ENCODE measurements around the gene LHPP. TPM values are rescaled to one million over a fixed set of nuclear protein-coding genes. Genes with fewer than 3 reads are reported as not detected.
A peak's percentile ranks its signal among the peaks of the same experiment; 100 is the strongest.

The LHPP gene
- total RNA-seq, 1 donor from 2014 or later, result 4.2 TPM

- Mint-ChIP-seq H3K4me3 (ENCODE audit: unreplicated experiment) (no peak overlapping the region), H3K4me1 (ENCODE audit: unreplicated experiment) (peaks cover 43% of the 10 kb centered on the region), H3K36me3 (ENCODE audit: low read depth, unreplicated experiment) (peaks cover 5% of the 10 kb centered on the region), H3K27me3 (ENCODE audit: unreplicated experiment) (peaks cover 4% of the 10 kb centered on the region), H3K27ac (ENCODE audit: unreplicated experiment) (no peak overlapping the region), H3K9me3 (ENCODE audit: unreplicated experiment) (no peaks in the 10 kb centered on the region)
- TF ChIP-seq CTCF (IDR thresholded peaks at IDR 0.05; ENCODE audit: unreplicated experiment), result no peak
- no peak for DNase-seq (ENCODE audit: low spot score)
Measured at GRCh38 chr10:124646483-124647352, 185.1 kb downstream of the LHPP start.

GRCh38 chr10:124647421-124648130, 186.0 kb downstream of the LHPP start:
- DNase-seq (ENCODE audit: low spot score), result peak; percentile 27
- no peak for TF ChIP-seq CTCF (IDR thresholded peaks at IDR 0.05; ENCODE audit: unreplicated experiment)
- H3K36me3 Mint-ChIP-seq (ENCODE audit: low read depth, unreplicated experiment), result peaks cover 5% of the 10 kb centered on the region
- peaks cover 42% of the 10 kb centered on the region for H3K4me1 Mint-ChIP-seq (ENCODE audit: unreplicated experiment)
- no peaks in the 10 kb centered on the region for H3K9me3 Mint-ChIP-seq (ENCODE audit: unreplicated experiment)
- peaks cover 4% of the 10 kb centered on the region for H3K27me3 Mint-ChIP-seq (ENCODE audit: unreplicated experiment)
- H3K4me3 Mint-ChIP-seq (ENCODE audit: unreplicated experiment), result no peak overlapping the region
- peak overlapping the region; percentile 75 for H3K27ac Mint-ChIP-seq (ENCODE audit: unreplicated experiment)

GRCh38 chr10:124648131-124648475, 186.5 kb downstream of the LHPP start:
- H3K9me3 Mint-ChIP-seq (ENCODE audit: unreplicated experiment), result no peaks in the 10 kb centered on the region
- no peaks in the 10 kb centered on the region for H3K36me3 Mint-ChIP-seq (ENCODE audit: low read depth, unreplicated experiment)
- H3K4me1 Mint-ChIP-seq (ENCODE audit: unreplicated experiment), result peaks cover 37% of the 10 kb centered on the region
- H3K27me3 Mint-ChIP-seq (ENCODE audit: unreplicated experiment), result peaks cover 5% of the 10 kb centered on the region
- H3K27ac Mint-ChIP-seq (ENCODE audit: unreplicated experiment), result peak overlapping the region; percentile 75
- no peak for TF ChIP-seq CTCF (IDR thresholded peaks at IDR 0.05; ENCODE audit: unreplicated experiment)
- DNase-seq (ENCODE audit: low spot score), result no peak
- no peak overlapping the region for H3K4me3 Mint-ChIP-seq (ENCODE audit: unreplicated experiment)

GRCh38 chr10:124648738-124649137, 187.1 kb downstream of the LHPP start:
- H3K36me3 Mint-ChIP-seq (ENCODE audit: low read depth, unreplicated experiment), result no peaks in the 10 kb centered on the region
- no peak for TF ChIP-seq CTCF (IDR thresholded peaks at IDR 0.05; ENCODE audit: unreplicated experiment)
- H3K4me3 Mint-ChIP-seq (ENCODE audit: unreplicated experiment), result no peak overlapping the region
- H3K4me1 Mint-ChIP-seq (ENCODE audit: unreplicated experiment), result peaks cover 35% of the 10 kb centered on the region
- H3K27ac Mint-ChIP-seq (ENCODE audit: unreplicated experiment), result peak overlapping the region; percentile 17
- DNase-seq (ENCODE audit: low spot score), result no peak
- no peaks in the 10 kb centered on the region for H3K9me3 Mint-ChIP-seq (ENCODE audit: unreplicated experiment)
- H3K27me3 Mint-ChIP-seq (ENCODE audit: unreplicated experiment), result peaks cover 7% of the 10 kb centered on the region

GRCh38 chr10:124649214-124649613, 187.6 kb downstream of the LHPP start:
- no peak for DNase-seq (ENCODE audit: low spot score)
- peaks cover 7% of the 10 kb centered on the region for H3K27me3 Mint-ChIP-seq (ENCODE audit: unreplicated experiment)
- no peak overlapping the region for H3K4me3 Mint-ChIP-seq (ENCODE audit: unreplicated experiment)
- peaks cover 36% of the 10 kb centered on the region for H3K4me1 Mint-ChIP-seq (ENCODE audit: unreplicated experiment)
- H3K36me3 Mint-ChIP-seq (ENCODE audit: low read depth, unreplicated experiment), result no peaks in the 10 kb centered on the region
- TF ChIP-seq CTCF (IDR thresholded peaks at IDR 0.05; ENCODE audit: unreplicated experiment), result no peak
- H3K27ac Mint-ChIP-seq (ENCODE audit: unreplicated experiment), result no peak overlapping the region
- H3K9me3 Mint-ChIP-seq (ENCODE audit: unreplicated experiment), result no peaks in the 10 kb centered on the region

Measured in endothelial cell (in vitro differentiated cells).